GM18502 (cell line): ENCODE data around the gene LRRC14B.
A peak's percentile ranks its signal among the peaks of the same experiment; 100 is the strongest.

Experiments used
- ATAC-seq: cut with Tn5 transposase; IDR thresholded peaks from one replicate; pipeline ENCODE4 v1.9.1; 2021; ENCODE audit warnings: mild to moderate bottlenecking; ENCODE audit not compliant: unreplicated experiment, poor library complexity

Gene LRRC14B

DNA sequence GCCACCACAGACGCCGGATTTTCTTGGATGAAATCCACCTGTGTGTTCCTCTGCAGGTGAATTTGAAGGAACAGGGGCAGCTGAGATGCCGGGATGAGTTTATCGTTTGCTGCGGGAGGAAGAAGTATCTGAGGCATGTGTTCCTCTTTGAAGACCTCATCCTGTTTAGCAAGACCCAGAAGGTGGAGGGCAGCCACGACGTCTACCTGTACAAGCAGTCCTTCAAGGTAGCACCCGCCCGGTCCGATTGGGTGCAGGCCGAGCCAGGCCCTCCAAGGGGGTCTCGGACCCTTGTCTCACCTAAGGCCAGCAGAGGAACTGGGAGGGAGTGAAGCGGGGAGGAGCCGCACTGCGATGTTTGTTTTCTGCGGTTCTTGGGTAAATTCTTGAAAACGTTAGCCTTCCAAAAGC, 18.4 kb upstream of the LRRC14B start:
- ATAC-seq: no peak

DNA sequence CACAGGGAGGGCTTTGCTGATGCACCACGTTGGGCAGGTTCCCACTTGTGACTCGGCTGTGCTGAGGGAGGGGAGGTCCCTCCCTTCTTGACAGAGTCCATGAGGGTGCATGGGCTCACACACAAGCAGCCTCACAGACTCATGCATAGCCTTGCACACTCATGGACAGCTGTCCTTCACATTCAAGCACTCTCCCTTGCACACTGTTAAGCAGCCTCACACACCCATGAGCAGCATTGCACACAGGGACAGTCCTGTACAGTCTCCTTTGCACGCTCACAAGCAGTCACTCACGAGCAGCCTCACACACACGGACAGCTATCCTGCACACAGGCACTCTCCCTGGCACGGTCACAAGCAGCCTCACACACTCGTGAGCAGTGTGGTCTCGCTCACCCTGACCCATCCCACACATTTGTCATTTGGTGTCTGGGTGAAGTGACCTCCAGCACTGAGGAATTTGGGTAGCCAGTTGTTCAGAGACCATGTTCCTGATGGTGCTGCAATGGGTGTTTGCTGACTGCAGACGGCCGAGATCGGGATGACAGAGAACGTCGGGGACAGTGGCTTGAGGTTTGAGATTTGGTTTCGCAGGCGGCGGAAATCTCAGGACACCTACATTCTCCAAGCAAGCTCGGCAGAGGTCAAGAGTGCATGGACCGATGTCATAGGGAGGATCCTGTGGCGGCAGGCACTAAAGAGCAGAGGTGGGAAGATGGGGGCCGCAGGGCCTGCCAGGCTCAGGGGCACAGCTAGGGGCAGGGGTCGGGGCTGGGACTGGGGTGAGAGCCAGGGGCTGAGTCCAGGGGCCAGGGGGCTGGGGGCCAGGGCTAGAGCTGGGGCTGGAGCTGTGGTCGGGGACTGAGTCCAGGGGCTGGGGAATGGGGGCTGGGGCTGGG, 17.7 kb upstream of the LRRC14B start:
- ATAC-seq: no peak

DNA sequence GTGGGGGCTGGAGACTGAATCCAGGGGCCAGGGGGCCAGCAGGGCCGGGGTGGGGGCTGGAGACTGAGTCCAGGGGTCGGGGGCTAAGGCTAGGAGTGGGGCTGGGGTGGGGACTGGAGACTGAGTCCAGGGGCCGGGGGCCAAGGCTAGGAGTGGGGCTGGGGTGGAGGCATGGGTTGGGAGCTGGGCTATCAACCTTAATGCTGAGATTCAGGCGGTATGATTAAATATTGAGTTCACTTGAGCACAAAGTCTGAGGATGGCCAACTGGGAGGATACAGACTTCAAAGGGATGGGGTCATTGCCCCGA, 17.0 kb upstream of the LRRC14B start:
- no peak for ATAC-seq

DNA sequence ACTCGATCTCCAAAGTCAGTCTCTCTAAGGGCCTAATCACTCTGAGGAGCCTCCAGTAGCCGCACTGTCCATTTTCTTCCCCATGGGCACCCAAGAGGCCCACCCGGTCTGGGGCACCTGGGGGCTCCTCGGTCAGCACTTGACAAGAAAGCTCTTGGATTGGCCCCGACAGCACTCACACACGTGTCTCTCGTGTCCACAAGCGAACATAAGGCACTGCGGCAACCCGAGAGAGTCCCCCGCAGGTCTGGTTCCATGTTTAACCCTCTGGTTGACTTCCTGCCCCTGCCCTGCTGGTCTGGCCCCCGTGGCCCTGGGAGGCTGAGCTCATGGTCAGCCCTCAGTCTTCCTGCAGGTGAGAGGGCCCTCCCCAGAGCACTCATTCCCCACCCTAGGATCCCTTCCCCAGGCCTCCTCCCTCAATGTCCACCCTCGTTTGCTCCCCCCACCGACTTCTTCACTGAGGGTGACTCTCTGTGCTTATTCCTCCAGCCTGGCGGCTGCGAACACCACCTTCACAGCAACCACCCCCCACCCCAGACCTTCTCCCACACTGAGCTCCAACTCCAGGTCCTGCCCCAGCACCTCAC, 16.3 kb upstream of the LRRC14B start:
- ATAC-seq: no peak

DNA sequence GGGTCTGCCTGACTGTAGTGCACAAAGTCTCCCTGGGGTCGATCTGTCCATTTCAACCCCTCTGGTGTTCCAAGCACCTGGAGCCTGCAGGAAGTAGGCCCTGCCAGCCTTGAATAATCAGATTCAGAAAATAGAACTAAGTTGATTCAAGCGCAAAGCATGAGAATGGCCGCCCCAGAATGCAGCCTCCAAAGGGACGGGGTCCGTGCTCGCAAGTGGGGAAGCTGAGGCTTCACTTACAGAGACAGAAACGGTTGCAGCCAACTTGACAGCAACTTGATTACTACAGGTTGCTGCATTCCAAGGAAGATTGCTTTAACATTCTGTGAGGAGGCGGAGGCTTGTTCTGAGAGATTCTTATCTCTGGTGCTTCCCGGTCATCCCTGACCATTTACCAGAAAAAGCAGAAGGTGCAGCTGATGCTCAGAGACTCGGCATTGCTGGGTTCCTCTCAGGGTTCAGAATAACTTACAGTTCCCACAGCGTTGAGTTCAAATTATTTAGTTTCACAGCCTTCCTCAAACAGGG, 14.9 kb upstream of the LRRC14B start:
- ATAC-seq: no peak

DNA sequence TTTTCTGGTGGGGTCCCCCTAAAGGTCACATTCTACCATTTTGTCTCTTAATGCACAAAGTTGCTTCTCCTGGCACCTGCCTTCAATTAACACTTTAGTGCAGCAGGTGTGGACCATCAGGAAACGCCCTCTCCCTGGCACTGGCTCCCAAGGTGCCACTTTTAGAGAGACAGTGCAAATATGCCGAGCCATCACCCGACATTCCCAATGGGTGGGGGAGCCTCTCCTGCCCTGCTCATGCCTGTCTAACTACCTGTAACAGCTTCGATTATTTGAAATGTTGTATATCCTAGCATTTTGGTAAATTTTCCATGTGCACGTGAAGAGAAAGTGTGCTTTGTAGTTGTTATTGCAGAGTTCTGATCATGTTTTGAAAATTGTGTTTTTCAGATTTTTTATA, 13.2 kb upstream of the LRRC14B start:
- ATAC-seq: no peak

DNA sequence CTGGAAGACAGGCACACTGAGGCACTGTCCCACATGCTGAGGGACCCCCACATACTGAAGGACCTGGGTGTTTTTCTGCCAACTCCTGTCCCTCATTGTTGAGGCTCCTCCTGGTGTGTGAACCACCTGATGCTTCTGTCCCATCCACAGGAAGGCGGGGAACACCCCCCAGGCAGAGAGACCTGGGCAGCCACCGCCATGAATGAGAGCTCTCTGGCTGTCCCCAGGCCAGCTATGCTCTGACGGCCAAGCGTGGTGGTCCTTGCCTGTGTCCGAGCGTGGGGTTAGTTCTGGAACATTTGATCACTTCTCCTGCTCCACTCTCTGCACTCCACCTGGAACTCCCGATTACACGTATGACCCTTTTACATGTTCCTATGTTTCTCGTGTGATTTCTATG, 11.9 kb upstream of the LRRC14B start:
- ATAC-seq: no peak

DNA sequence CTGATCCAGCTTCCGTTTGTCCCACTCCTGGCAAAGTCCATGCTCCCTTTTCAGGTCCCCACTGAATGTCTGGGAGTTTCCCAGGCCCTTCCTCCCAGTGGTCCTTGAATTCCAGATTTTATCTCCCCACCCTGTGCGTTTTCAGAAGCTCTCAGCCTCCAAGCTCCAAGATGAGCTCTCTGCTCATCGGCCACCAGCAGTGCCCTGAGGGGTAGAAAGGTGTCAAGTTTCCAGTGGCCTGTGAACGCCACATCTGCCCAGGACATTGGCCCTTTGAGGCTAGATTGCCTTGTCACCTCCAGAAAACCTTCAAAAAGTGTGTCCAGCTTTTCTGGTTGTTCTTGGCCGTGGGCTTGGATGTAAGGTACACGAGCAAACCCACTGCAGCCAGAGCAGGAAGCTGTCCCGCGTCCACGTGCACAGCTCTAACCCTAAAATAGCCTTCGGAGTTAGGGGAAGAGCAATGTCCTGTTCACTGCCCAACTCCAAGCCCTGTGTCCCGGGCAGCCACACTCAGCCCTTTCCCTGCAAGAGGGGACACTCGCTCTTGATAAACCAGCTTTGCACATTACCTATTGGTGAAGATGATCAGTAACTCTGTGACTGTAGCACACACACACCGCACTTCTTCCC, 10.9 kb upstream of the LRRC14B start:
- no peak for ATAC-seq

DNA sequence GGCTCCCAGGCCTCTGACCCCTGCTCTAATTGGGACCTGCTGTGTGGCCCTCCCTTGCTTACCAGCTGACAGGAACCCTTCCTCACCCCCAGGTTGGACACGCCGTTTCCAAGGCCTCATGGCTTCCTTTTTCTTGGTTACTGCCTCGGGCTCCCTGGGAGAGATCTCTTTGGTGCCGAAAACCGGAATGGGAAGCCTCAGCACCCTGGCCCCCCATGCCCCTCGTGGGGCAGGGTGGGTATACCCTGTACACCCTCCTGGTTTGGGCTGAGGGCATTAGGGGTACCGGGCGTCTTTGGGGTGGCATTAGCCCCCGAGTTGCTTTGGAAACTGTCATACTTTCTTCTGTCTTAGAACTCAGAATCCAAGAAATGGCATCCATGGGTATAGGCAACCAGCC, 10.1 kb upstream of the LRRC14B start:
- ATAC-seq: no peak

DNA sequence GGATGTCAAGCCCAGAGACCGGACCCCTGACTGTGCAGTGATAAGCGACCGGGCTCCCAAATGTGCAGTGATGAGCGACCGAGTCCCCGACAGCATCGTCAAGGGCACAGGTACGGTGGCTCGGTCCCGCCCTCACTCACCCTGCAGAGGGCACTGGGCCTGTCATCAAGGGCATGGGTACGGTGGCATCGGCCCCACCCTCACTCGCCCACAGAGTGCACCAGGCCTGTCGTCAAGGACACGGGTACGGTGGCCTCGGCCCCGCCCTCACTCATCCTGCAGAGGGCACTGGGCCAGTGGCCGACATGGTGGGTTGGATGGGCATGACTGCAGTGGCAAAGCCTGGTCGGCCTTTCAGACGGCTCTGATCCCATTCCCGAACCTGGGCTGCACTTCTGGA, 9.7 kb upstream of the LRRC14B start:
- no peak for ATAC-seq

DNA sequence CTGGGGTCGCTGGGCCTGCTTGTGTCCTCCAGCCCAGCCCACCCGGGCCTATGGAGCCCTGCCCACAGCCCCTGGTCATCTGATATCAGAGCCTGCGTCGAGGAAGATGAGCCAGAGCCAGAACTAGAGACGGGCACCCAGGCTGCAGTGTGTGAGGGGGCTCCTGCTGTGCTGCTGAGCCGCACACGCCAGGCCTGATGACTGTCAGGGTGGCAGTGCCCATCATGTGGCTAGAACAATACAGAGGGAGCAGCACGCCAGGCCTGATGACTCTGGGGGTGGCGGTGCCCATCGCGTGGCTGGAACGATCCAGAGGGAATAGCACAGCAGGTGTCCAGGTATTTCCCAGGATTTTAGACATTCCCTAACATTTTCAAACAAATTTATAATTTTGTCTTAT, 9.2 kb upstream of the LRRC14B start:
- ATAC-seq: no peak

DNA sequence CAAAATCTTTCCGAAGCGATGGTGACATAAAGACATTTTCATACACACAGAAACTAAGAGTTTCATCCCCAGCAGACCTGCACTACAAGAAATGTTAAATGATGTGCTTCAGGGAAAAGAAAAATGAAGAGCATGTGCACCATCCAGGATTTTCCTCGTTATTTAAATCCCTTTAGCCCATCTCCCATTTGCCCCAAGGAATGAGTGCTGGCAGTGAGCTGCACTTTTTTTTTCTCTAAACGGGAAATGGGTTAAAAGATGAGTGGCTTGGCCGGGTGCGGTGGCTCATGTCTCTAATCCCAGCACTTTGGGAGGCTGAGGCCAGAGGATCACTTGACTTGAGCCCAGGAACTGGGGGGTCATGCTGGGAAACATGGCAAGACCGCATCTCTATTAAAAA, 6.8 kb upstream of the LRRC14B start:
- no peak for ATAC-seq

DNA sequence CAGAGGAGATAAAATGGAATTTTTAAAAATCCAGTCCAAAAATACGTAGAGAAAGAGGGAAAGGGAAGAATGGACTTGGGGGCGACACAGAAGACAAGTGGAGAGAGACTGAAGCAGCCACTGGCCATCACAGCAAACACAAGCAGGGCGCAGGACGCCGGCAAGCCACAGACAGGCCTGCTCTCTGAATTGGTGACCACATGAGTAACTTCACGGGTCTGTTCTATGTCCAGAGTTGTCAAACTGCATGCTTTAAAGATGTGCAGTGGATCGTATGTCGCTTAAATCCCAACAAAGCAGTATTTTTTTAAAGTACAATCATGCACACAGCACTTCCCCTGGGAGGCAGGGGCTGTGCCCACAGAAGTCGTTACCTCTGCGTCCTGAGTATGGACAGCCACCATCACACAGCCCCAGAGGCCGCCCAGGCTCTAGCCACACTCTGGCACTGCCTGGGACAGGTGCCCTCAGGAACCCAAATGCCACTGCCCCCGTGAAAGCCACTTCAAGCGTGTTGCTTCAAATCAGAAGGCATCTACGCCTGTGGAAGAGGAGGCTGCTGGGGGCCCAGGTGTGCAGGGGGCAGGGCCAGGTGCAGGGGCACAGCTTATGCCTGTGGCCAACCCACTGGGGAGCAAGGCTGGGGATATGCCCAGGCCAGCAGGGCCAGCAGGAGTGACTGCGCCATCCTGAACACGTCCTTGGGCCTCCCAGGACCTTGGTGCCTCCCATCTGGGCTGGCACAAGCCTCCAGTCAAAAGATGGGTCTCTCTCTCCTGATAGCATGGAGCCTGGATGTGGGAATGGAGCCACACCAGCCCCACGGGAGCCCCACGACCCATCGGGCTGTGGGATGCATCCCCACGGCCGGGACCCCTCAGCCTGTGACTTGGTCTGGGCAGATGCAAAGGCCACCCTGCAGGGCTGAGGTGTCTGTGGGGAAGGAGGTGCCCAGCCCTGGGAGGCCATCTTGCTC, 5.9 kb upstream of the LRRC14B start:
- no peak for ATAC-seq

DNA sequence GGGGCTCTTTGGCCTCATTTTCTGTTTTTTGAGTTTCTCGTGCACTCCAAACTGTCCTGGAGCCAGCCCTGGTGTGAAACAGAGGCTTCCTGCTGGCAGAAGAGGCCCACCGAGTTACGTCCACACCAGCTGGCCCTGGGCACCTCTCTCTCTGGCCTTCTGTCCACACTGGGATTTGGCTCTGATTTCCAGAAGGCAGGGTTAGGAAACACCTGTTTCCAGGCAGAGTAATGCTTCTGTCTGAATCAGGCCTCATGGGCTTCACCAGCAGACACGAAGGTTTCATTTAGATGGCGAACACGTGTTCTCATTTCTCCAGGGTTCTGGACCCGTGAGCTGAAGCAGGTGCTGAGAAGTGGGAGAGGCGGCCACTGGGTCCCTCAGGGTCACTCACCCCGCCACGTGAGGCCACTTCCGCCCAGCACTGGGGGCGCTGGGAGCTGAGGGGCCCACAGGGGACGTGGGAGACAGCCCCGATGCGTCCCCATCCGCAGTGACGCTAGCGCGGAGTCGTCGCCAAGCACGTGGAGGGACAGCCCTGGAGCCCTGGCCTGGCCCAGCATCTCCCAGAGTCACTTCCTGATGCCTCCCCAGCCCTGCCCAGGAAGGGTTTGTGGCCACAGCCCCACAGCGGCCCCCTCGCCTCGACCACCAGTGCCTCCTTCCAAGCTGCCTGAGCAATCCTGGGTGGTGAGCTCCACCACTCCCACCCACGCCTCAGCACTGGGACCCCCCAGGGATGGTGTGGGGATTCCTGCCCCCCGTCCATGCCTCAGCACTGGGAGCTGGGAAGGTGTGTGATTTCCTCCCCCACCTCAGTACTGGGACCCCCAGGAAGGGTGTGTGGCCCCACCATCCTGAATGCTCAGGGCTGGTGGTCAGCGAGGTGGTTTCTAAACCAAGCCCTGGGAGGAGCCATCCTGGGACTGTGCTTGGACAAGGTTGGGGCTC, 4.9 kb upstream of the LRRC14B start:
- ATAC-seq: no peak

DNA sequence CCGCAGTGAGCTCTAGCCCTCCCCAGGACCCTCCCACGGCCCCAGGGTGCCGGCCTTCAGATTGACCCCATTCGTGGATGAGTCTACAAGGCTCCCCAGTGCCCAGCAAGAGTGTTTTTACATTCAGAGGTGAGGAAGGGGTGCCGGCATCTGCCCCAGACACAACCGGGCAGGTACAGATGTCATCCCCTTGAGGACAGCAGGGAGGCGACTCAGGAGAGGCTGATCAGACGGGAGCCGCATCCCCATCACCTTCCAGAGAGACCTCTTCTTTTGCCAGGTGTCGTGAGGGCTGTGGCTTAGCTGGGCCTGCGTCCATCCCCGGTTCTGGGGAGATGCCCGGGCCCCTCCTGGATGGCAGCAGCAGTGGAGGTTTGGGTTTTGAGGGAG, 4.3 kb upstream of the LRRC14B start:
- ATAC-seq: no peak

DNA sequence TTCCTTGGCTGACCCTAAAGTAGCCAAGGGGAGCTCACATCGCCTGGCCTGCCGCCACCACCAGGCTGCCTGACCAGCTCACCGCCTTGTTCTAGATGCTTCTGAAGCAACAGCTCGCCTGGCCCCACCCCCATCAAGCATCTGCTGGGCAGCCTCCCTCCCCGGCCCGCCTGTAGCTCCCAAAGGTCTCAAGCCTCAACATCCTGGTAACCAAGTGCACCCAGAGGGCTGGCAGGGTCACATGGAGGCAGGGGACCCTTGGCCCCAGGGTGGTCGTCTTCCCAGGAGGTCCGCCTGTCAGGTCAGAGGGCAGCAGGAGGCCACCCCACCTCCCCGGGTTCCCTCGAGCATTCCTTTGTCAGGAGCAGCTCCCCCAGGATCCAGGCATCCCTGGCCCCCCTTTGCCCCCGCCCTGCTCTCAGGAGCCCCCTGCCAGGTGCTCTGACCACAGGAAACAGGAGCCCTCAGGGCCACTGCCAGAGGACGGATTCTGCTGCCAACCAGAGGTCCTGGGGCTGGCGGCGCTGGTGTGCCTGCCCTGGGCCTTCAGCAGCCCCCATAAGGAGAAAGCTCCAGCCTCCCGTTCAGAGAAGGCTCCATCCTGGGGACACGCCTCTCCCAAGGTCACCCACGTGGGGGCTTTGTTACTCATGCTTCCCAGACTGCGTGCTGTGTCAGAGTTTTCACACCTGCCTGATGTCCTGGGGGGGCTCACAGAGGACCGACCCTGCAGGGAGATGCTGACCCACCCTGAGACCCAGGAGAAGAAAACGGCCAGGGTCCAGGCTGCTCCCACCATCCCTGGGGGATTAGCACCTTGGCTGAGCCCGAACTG, 3.5 kb upstream of the LRRC14B start:
- no peak for ATAC-seq

DNA sequence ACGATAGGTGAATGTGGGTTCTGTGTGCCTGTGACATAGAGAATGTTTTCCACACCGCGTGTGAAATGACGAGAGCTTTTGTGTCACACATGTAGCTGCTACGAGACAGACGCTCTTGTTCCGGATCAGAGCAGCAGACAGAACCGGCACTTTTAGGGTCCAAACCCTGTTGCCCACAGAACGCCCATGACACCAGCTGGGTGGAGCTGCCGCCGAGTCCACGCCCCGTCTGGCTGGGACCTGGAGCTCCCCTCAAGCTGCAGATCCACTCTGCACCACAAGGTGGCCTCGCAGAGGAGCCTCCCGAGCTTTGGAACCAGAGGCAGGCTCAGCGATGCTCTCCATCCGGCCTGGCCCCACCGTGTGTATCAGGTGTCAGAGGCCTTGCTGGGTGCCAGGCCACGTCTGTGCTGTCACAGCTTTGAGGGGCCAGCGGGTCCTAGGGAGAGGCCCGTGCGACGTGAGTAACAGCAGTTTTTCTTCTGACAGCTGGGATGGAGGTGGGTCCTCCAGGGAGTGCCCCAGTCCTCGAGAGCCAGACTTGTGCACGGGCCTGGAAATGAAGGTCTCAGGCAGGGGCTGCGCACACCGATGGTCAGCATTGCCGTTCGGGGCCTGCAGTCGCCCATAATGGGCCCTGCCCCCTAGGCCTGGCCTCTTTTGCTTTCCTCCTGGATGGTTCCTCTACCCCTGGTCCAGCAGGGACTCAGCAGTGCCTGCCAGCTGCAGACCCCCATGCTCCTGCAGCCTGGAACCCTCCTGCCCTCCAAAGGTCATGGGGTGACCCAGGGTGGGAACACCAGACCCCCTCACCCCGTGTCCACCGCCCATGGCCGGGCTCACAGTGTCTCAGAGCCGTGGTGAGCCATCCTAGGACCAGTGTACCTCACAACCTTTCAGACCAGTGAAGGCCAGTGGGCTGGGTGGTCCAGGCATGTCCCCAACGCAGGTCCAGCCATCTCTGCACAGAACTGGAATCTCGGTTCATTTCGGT, 2.5 kb upstream of the LRRC14B start:
- peak; percentile 96 for ATAC-seq
